Caki2 (cell line): ENCODE measurements around the gene TMEM219. TPM values are rescaled to one million over a fixed set of nuclear protein-coding genes. Genes with fewer than 3 reads are reported as not detected.
"Not testable (repeated sequence)": the region's sequence is repeated elsewhere in the genome, so short reads cannot be mapped to it uniquely, and the experiment has no call there.

Source experiments
- DNase-seq: peaks from one replicate; pipeline ENCODE4 v3.0.0-alpha.2; 2015; ENCODE audit warnings: low read depth
- in situ Hi-C: cut with HindIII; loops from 2 replicates; pipeline ENCODE4 v1.10.0; 2016; ENCODE audit warnings: low sequenced_read_pairs, low pct_unique_long_range_greater_than_20kb, mixed read lengths
- total RNA-seq: library from RNA; depleted of rRNA; stranded (reverse); fragments of >200 nt; shearing (Covaris generic); gene quantifications from 2 replicates; pipeline ENCODE4 v1.2.3, GENCODE V29; 2014; ENCODE audit warnings: low replicate concordance

The TMEM219 gene
- total RNA-seq, 1 experiment from 2014 or later, result 252 TPM

DNA sequence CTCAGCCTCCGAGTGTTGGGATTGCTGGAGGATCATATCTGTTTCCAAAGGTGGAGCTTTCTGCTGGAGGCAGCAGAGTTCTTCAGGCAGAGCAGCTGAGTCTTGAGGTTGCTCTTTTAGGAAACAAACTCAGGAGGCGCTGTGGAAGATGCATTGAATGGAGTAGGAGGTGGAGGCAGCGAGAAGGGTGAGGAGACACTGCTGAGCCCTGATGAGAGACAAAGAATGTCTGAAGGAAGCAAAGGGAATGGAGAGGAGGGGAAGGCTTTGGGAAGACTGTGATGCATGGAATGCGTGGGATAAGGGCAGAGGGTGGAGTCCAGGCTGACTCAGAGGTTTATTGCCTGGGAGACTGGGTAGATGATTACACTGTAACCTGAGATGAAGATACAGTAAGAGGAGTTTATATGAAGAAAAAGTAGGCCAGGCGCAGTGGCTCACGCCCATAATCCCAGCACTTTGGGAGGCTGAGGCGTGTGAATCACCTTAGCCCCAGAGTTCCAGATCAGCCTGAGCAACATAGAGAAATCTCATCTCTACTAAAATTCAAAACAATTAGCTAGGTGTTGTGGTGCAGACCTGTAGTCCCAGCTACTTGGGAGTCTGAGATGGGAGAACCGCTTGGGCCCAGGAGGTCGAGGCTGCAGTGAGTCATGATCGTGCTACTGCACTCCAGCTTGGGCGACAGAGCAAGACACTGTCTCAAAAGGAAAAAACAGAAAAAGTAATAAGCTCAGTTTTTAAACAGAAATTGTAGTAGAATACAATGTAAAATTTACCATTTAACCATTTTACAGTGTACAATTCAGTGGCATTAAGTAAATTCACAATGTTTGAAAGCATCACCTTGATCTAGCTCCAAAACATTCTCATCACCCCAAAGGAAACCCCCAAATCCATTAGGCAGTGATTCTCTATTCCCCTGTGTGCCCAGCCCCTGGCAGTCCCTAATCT is 17.8 kb upstream of the TMEM219 start:
- in situ Hi-C loops, result no loop called here
- peak; percentile 100 for DNase-seq

DNA sequence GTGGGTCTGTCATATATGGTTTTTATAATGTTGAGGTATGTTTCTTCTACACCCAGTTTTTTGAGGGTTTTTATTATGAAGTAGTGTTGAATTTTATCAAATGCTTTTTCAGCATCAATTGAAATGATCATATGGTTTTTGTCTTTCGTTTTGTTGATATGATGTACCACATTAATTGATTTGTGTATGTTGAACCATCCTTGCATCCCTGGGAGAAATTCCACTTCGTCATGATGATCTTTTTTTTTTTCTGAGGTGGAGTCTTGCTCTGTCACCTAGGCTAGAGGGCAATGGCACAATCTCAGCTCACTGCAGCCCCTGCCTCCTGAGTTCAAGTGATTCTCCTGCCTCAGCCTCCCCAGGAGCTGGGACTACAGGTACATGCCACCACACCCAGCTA is 14.0 kb upstream of the TMEM219 start:
- DNase-seq, result no peak
- in situ Hi-C loops, result no loop called here

DNA sequence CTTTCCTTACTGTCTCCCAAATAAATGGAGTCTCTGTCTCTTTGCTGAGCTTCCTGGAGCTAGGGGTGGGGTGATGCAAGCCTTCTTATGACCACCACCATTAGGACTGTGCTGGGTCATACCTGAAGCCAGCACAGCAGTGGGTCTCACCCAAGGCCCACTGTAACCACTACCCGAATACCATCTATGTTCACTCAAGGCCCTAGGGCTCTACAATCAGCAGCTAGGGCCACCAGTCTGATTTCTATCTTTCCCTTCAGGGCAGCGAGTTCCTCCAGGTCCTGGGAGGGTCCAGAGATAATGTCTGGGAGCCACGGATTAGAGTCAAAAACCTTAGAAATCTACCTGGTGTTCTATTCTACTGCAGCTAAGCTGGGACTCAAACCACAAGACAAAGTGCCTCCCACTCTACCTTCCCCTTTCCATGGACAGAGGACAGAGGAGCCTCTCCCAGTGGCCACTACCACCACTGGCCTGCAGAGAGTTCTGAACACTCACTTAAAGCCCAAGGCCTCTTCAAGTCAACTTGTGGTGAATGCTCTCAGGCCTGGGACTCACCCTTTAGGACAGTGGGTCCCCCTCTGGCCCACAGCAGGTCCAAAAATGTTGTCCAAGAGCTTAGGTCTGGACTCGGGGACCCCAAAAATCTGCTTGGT is 10.9 kb upstream of the TMEM219 start:
- no peak for DNase-seq
- in situ Hi-C loops, result no loop called here

DNA sequence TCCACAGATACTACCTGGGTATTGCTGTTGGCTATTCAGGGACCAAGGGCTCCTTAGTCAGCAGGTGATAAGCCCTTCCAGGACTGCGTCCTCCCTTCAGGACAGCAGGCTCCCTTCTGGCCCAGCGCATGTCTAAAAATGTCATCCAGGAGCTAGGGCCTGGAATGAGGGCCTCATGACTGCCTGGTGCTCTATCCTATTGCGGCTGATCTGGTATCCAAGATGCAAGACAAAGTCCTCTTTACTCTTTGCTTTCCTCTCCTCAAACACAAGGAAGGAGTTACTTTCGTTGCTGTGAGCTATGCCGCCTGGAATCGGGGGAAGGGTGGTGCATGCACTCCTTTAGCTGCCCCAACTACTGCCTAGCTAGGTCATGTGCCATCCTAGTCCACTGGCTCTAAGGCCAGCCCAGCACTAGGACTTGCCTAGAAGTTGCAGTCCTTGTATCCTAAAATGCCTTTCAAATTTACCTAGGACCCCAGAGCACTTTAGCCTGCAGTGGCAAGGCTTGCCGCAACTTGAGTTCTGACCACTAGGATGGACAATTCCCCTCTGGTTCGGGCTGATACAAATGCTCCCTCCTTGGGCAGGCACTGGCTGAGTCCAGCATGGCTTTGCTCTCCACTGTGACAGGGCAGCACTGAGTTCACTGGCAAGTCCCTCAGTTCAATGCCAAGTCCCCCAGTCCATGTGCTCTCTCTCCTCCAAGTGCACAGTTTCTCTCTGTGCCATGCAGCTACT is 10.1 kb upstream of the TMEM219 start:
- DNase-seq, result no peak
- in situ Hi-C loops, result no loop called here

DNA sequence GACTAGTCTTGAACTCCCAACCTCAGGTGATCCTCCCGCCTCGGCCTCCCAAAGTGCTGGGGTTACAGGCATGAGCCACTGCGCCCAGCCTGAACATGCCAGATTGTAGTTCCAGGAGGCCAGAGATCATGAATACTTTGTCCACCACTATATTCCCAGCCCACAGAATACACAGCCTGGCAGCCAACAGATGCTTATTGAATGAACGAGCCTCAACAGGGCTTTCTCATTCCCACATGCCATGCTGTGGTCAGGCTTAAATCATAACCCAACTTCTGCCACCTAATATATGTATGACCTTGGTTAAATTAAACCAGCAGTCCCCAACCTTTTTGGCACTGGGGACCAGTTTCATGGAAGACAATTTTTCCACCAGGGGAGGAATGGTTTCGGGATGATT is 3.1 kb upstream of the TMEM219 start:
- DNase-seq, result no peak
- in situ Hi-C loops, result no loop called here

DNA sequence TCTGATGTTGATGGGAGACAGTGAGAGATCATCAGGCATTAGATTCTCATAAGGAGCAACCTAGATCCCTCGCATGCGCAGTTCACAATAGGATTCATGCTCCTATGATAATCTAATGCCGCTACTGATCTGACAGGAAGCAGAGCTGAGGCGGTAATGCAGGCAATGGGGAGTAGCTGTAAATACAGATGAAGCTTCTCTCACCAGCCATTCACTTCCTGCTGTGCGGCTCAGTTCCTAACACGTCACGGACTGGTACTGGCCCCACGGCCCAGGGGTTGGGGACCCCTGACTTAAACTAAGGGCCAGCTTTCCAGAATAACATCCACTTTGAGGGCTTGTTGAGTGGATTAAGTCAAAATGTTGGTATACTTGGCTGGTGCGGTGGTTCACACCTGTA is 2.6 kb upstream of the TMEM219 start:
- in situ Hi-C loops, result no loop called here
- DNase-seq, result no peak

DNA sequence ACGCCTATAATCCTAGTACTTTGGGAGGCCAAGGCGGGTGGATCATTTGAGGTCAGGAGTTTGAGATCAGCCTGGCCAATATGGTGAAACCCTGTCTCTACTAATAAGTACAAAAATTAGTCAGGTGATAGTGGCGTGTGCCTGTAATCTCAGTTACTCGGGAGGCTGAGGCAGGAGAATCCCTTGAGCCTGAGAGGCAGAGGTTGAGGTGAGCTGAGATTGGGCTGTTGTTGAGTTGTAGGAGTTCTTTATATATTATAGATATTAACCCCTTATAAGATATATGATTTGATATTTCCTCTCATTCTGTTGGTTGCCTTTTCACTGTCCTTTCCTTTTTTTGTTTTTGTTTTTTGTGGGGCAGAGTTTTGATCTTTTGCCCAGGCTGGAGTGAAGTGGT is 2.1 kb upstream of the TMEM219 start:
- in situ Hi-C loops, DNase-seq: not testable (repeated sequence)

DNA sequence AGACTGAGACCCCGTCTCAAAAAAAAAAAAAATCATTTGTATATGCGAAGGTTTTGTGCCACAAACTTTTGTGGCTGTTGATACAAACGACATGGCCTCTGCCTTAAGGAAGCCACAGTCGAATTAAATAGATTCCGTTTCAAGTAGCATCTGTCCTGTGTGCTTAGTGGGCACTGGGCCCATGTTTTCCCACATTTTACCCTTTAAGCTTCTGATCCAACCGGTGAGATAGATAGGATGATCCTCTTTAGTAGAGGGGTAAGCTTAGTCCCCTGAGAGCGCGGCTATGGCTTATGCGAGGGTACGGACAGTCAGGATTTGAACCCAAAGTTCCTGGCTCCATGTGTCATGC is 776 bp upstream of the TMEM219 start:
- no peak for DNase-seq
- in situ Hi-C loops, result no loop called here

DNA sequence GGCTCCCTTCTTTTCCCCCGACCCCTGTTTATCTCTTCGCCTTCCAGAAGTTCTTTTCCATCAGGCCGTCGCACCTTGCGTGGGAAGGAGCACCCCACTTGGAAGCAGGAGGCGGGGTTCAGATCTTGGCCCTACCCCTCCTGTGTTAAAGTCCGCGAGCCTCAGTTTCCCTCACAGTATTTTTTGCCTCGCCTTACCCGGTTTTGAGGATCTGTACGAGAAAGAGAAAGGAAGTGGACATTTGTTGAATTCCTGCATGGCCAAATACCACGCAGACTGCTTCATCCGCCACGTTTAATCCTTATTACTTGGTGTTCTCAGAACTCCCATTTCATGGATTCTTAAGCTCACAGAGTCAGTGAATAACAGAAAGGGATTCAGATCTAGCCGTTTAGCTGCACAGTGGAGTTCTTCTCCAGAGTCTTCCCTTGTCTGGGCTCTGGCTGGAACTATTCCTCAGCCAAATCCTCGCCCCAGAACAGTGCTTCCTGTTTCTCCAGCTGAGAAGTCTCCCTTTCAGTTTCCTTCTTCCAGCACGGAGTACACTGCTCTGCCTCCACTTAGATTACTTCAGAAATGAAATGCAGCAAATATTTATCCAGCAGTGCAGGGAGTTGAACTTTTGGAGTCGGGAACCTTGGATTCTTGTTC is 590 bp downstream of the TMEM219 start:
- DNase-seq, result no peak
- in situ Hi-C loops, result no loop called here

DNA sequence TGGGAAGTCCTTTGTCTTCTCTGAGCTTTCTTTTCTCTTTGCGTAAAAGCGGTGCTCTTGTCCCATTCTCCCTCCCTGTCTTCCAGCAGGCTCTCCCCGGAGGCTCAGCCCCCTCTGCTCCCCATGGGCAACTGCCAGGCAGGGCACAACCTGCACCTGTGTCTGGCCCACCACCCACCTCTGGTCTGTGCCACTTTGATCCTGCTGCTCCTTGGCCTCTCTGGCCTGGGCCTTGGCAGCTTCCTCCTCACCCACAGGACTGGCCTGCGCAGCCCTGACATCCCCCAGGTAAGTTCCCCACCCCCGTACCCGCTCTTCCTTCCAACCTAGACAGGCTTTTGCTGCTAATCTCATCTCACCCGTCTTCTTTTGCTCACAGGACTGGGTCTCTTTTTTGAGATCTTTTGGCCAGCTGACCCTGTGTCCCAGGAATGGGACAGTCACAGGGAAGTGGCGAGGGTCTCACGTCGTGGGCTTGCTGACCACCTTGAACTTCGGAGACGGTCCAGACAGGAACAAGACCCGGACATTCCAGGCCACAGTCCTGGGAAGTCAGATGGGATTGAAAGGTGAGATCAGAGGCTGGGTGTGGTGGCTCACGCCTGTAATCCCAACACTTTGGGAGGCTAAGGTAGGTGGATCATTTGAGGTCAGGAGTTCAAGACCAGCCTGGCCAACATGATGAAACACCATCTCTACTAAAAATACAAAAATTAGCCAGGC is 1.3 kb downstream of the TMEM219 start:
- in situ Hi-C loops, result no loop called here
- no peak for DNase-seq

DNA sequence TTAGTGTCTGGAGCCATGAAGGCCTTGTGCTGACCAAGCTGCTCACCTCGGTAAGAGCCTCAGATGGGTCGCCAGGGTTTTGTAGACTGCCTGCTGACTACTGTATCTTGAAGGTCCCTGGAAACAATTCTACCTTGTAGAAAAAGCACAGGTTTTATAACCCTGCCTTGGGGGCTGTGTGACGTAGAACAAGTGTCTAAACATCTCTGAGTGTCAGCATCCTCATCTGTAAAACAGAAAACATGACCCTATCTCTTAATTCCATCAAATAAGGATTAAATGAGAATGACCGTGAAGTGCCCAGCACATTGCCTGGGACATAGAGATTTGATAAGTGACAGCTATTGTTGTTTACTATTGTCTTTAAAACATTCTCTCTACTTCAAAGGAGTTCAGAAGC is 6.3 kb downstream of the TMEM219 start:
- DNase-seq, result no peak
- in situ Hi-C loops, result no loop called here

DNA sequence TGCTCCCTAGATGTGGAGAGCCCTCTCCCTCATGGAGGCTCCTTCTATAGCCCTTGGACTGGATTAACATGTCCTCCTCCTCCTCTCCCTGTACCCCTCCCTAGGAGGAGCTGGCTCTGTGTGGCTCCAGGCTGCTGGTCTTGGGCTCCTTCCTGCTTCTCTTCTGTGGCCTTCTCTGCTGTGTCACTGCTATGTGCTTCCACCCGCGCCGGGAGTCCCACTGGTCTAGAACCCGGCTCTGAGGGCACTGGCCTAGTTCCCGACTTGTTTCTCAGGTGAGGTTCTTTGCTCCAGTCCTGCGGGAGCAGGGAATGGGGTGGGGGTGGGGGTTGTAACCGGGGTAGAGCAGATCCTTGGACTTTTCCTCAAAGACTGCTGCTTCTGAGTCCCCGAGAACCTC is 9.4 kb downstream of the TMEM219 start:
- in situ Hi-C loops, result no loop called here
- DNase-seq, result no peak

DNA sequence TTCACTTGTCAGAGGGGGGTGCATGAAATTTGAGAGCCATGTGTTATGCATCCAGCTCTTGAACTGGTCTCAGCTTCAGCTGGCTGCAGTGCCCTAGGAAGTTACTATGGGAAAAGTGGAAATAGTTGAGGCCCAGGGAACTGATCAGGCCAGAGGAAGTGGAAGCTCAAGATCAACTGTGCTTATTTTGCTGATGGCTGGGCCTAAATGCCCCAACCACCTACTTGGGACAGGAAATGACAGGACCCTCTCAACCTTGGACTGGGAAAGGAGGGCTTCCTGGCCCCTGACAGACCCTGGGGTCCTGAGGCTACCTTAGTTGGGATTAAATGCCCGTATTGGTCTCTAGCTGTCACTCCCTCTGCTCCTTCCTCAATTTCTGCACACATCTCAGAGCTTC is 10.6 kb downstream of the TMEM219 start:
- in situ Hi-C loops, result no loop called here
- no peak for DNase-seq

DNA sequence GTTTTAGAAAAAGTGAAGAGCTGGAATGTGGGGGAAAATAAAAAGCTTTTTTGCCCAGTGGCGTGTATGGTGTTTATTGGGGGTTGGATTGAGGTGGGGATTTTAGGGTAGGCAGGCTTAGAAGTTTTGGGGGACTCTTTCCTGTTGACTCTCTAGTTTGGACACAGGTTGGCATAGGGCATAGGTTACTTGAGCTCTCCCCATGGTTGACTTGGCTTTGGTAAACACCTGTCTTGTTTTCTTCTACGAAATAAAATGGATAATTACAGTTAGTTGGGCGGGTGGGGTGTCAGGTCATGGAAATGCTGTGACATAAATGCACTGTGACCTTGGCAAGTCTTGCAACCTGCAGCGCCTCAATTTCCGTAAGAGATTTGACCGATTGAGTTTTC is 11.1 kb downstream of the TMEM219 start:
- in situ Hi-C loops, result no loop called here
- DNase-seq, result no peak

DNA sequence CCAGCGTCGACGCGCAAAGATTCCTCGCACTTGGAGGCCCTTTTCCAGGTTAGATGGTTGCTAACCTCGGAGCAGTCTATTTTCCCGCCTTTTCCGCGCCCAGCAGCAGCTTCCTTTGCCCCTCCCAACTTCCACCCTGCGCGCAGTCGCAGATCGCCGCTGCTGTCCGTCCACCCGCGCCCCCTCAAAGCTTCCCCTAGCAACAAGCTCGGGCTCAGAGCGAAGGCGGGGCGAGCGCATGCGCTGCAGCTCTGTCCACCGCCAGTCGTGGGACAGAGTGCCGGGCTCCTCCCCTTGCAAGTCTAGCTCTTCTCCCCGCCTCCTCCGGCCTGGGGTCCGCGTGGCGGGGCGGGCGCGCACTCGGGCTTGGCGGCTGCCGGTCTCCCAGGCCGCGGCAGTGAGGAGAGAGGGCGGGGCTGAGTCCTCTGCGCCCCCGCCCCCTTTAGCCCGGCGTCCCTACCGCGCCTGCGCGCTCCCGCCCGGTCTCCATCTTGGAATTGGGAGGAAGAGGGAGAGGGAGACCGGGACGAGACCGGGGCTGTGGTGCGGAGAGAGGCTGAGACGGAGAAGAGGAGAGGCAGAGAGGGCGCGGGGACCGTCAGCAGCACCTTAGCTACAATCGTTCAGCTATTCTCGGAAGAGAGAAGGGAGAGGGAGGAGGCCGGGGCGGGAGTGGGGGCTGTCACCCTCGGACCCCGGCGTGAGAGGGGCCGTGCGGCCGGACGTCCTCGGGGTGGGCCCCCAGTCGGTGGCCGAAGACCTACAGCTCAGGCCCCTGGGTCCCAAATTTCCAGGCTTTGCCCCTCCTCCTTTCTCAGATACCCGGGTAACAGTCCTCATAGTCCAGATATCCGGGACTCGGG is 11.7 kb downstream of the TMEM219 start, which contains the start of gene TAOK2:
TAOK2 (plus strand) TSS at position 485 of the 863 bp plus-strand sequence. CDS start 3,905 bp downstream, outside the sequence.
- peak; percentile 100 for DNase-seq
- in situ Hi-C loops, result no loop called here

DNA sequence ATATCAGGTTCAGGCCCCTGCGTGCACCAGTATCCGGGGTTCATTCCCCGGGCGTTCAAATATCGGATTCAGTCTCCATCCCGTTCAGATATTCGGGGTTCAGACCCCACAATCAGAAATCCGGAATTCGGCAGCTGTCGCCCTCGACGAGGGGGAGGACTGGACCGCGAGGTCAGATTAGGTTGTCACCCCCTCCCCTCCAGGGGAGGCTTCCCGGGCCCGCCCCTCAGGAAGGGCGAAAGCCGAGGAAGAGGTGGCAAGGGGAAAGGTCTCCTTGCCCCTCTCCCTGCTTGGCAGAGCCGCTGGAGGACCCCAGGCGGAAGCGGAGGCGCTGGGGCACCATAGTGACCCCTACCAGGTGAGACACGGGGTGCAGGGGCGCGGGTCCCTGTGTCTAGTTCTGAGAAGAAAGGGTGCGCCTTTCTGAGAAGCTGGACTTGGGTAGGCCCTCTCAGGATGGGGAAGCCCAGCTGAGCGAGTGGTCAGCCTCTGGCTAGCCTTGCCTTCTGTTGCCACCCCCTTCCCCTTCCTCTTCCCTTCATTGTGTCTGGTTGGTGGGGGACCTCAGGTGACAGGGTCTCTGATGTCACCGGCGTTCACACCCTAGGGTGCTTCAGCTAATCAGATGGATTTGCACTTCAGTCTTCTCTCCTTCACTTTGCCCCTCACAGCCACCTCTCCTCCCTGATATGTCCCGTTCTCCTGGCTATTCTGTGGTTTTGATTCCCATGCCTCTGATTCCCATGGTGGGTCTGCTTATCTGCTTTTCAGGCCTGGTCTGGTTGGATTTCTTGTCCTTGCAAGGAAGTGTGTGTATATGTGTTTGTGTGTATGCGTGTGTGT is 12.6 kb downstream of the TMEM219 start:
- DNase-seq, result no peak
- in situ Hi-C loops, result no loop called here
